ENCODE results near the gene MET.
"Not testable (repeated sequence)": the region's sequence is repeated elsewhere in the genome, so short reads cannot be mapped to it uniquely, and the experiment has no call there.

The MET gene

GRCh38 chr7:116807011-116807560 is 135.1 kb downstream of the MET start:
- DNase-seq (ENCODE audit: low read depth, low spot score), result no peak

GRCh38 chr7:116809636-116810266 is 137.8 kb downstream of the MET start:
- DNase-seq (ENCODE audit: low read depth, low spot score), result peak; percentile 40

- no peak for DNase-seq (ENCODE audit: low read depth, low spot score)
These were observed 138.5 kb downstream of the MET start for GRCh38 chr7:116810267-116811116.

- DNase-seq (ENCODE audit: low read depth, low spot score), result no peak
These were observed 139.8 kb downstream of the MET start for GRCh38 chr7:116811768-116812167.

- DNase-seq (ENCODE audit: low read depth, low spot score), result no peak
These were observed 140.9 kb downstream of the MET start for GRCh38 chr7:116812860-116813259.

GRCh38 chr7:116813371-116813770 is 141.4 kb downstream of the MET start:
- DNase-seq (ENCODE audit: low read depth, low spot score), result not testable (repeated sequence)

- no peak for DNase-seq (ENCODE audit: low read depth, low spot score)
These were observed 143.0 kb downstream of the MET start for GRCh38 chr7:116815041-116815440.

- DNase-seq (ENCODE audit: low read depth, low spot score), result no peak
These were observed 148.2 kb downstream of the MET start for GRCh38 chr7:116820149-116820548.

GRCh38 chr7:116821647-116822046 is 149.7 kb downstream of the MET start:
- DNase-seq (ENCODE audit: low read depth, low spot score), result not testable (repeated sequence)

- no peak for DNase-seq (ENCODE audit: low read depth, low spot score)
These were observed 152.5 kb downstream of the MET start for GRCh38 chr7:116824449-116824848.

GRCh38 chr7:116828281-116828680 is 156.3 kb downstream of the MET start:
- no peak for DNase-seq (ENCODE audit: low read depth, low spot score)

- DNase-seq (ENCODE audit: low read depth, low spot score), result no peak
These were observed 157.0 kb downstream of the MET start for GRCh38 chr7:116829041-116829440.

- DNase-seq (ENCODE audit: low read depth, low spot score), result no peak
These were observed 157.5 kb downstream of the MET start for GRCh38 chr7:116829493-116829892.

- DNase-seq (ENCODE audit: low read depth, low spot score), result no peak
These were observed 160.7 kb downstream of the MET start for GRCh38 chr7:116832692-116833091.

- DNase-seq (ENCODE audit: low read depth, low spot score), result no peak
These were observed 163.0 kb downstream of the MET start for GRCh38 chr7:116834815-116835504.

- no peak for DNase-seq (ENCODE audit: low read depth, low spot score)
These were observed 164.1 kb downstream of the MET start for GRCh38 chr7:116836048-116836447.

GRCh38 chr7:116836911-116837310 is 164.9 kb downstream of the MET start:
- no peak for DNase-seq (ENCODE audit: low read depth, low spot score)

- no peak for DNase-seq (ENCODE audit: low read depth, low spot score)
These were observed 165.6 kb downstream of the MET start for GRCh38 chr7:116837586-116837985.

GRCh38 chr7:116840256-116840655 is 168.3 kb downstream of the MET start:
- no peak for DNase-seq (ENCODE audit: low read depth, low spot score)

- DNase-seq (ENCODE audit: low read depth, low spot score), result no peak
These were observed 170.4 kb downstream of the MET start for GRCh38 chr7:116842371-116842770.

GRCh38 chr7:116843378-116843777 is 171.4 kb downstream of the MET start:
- DNase-seq (ENCODE audit: low read depth, low spot score), result no peak

All from iPS DF 19.7 (cell line).